Small intestine (tissue), 7 donors: ENCODE results near the gene WNT4. TPM values are rescaled to one million over a fixed set of nuclear protein-coding genes. Genes with fewer than 3 reads are reported as not detected.

Experiments
- DNase-seq, 2 donors: peaks; one replicate each; pipeline versions ENCODE4 v3.0.0 to v3.0.0-alpha.2; 2013
- FAIRE-seq: peaks from 2 replicates; lab custom pipeline; 2012; peaks lifted over from hg19 to GRCh38; lab: Jason Lieb, UNC
- H3K27ac ChIP-seq, 3 donors: one replicate each; pipeline ENCODE4 v1.5.1; 2013; ENCODE audit warnings: low read length in 2 of 3, mild to moderate bottlenecking in 2 of 3, control low read depth in 1 of 3, inconsistent platforms in 1 of 3, low read depth in 1 of 3, moderate library complexity in 1 of 3
- H3K27me3 ChIP-seq, 3 donors: one replicate each; pipeline ENCODE4 v1.6.1; 2013; ENCODE audit warnings: low read length in 3 of 3, inconsistent platforms in 1 of 3; ENCODE audit not compliant: control insufficient read depth in 3 of 3, insufficient read depth in 3 of 3
- H3K36me3 ChIP-seq, 3 donors: one replicate each; pipeline ENCODE4 v1.6.1; 2013; ENCODE audit warnings: low read length in 3 of 3, inconsistent platforms in 1 of 3, low read depth in 1 of 3, mild to moderate bottlenecking in 1 of 3, moderate library complexity in 1 of 3; ENCODE audit not compliant: control insufficient read depth in 3 of 3, insufficient read depth in 2 of 3
- H3K4me1 ChIP-seq, 3 donors: one replicate each; pipeline ENCODE4 v1.6.1; 2013; ENCODE audit warnings: low read length in 2 of 3, inconsistent platforms in 1 of 3, low read depth in 1 of 3, mild to moderate bottlenecking in 1 of 3, moderate library complexity in 1 of 3; ENCODE audit not compliant: control insufficient read depth in 3 of 3, insufficient read depth in 2 of 3
- H3K4me3 ChIP-seq, 3 donors: one replicate each; pipeline ENCODE4 v1.5.1; 2013; ENCODE audit warnings: low read length in 3 of 3, control low read depth in 1 of 3, inconsistent platforms in 1 of 3, low read depth in 1 of 3, mild to moderate bottlenecking in 1 of 3, moderate library complexity in 1 of 3
- H3K9me3 ChIP-seq, 2 donors: one replicate each; pipeline ENCODE4 v1.6.1; 2013; ENCODE audit warnings: low read depth in 1 of 2, low read length in 1 of 2; ENCODE audit not compliant: control insufficient read depth in 2 of 2, insufficient read depth in 1 of 2
- WGBS, 3 donors: extraction: QIAGEN DNeasy Blood & Tissue Kit; methylation state at CpG; one replicate each; pipeline ENCODE4 v1.1.7; 2013; 5-methylcytosine and 5-hydroxymethylcytosine counted together
- polyA plus RNA-seq, 4 donors: library from polyadenylated mRNA; stranded (reverse) in 3 of 4; unstranded in 1 of 4; fragments of 200-250 nt in 3 of 4; fragments of 120-200 nt in 1 of 4; gene quantifications; one replicate each; pipeline versions ENCODE4 v1.2.1 to v1.2.3, GENCODE V29; 2013
- donor health status: healthy with polysubstance abuse.
- donor health status: control.
- donor health status: control.
- donor health status: Bipolar disorder and iron deficiency.
- donor health status: healthy.

Gene WNT4
- polyA plus RNA-seq, 4 donors = 0.81 to 2.3 (median 1.3) TPM; not detected in 1

GRCh38 chr1:22071511-22071910 lies 71.4 kb downstream of the WNT4 start:
- WGBS, 3 donors = 68 to 78% (median 73%) methylated on average over 2 of the region's 2 CpGs
- no peaks in the 10 kb centered on the region for H3K27me3 ChIP-seq
- FAIRE-seq = no peak

More at GRCh38 chr1:22071511-22071910, 71.4 kb downstream of the WNT4 start:
- H3K4me1 ChIP-seq = peaks cover under 1 to 13% (median 3%) of the 10 kb centered on the region in 3 donors
- no peak overlapping the region for H3K27ac ChIP-seq
- H3K4me3 ChIP-seq = no peak overlapping the region
- peaks cover 0 to 28% (median 4%) of the 10 kb centered on the region in 3 donors for H3K36me3 ChIP-seq
- H3K9me3 ChIP-seq = no peaks in the 10 kb centered on the region
- DNase-seq = no peak

Other genes with a start within 250 kb of the WNT4 start
- gene HSPG2, start 205.8 kb downstream of the WNT4 start, polyA plus RNA-seq = 10 to 100 TPM in 3 of 4 donors, 1 to 10 TPM in 1; 3.6 to 82.3 (median 36.3) TPM
- gene CELA3B, start 166.1 kb downstream of the WNT4 start, polyA plus RNA-seq = 10 to 100 TPM in 1 of 4 donors, 1 to 10 TPM in 1, under 1 TPM in 2; 0.27 to 11.4 (median 2.2) TPM
- 10 to 100 TPM in 1 of 4 donors, 1 to 10 TPM in 1, under 1 TPM in 2; 0.16 to 30.6 (median 4.4) TPM for gene CELA3A, start 141.4 kb downstream of the WNT4 start, polyA plus RNA-seq
- gene CDC42, start 90.4 kb downstream of the WNT4 start, polyA plus RNA-seq = 100 to 1,000 TPM; 175 to 255 (median 235) TPM